Parathyroid adenoma (tissue), 2 donors: Measurements from ENCODE around the gene TNRC6B.

Source experiments
- H2AFZ ChIP-seq: fragments of 300-600 bp; sonication (generic); one replicate; pipeline ENCODE4 v1.7.0; 2017; ENCODE audit warnings: antibody characterized with exemption, mild to moderate bottlenecking
- H3K27ac ChIP-seq: fragments of 300-600 bp; sonication (generic); one replicate; pipeline ENCODE4 v1.7.0; 2017
- H3K27me3 ChIP-seq: fragments of 300-600 bp; sonication (generic); one replicate; pipeline ENCODE4 v1.7.0; 2017; ENCODE audit warnings: low read length; ENCODE audit not compliant: control insufficient read depth, insufficient read depth
- H3K36me3 ChIP-seq: fragments of 300-600 bp; sonication (generic); one replicate; pipeline ENCODE4 v1.7.0; 2017; ENCODE audit warnings: low read length; ENCODE audit not compliant: control insufficient read depth, insufficient read depth
- H3K4me1 ChIP-seq: fragments of 300-600 bp; sonication (generic); one replicate; pipeline ENCODE4 v1.7.0; 2017; ENCODE audit warnings: control low read depth
- H3K4me2 ChIP-seq: fragments of 300-600 bp; sonication (generic); one replicate; pipeline ENCODE4 v1.7.0; 2017; ENCODE audit warnings: low read length
- H3K4me3 ChIP-seq: fragments of 300-600 bp; sonication (generic); one replicate; pipeline ENCODE4 v1.7.0; 2017; ENCODE audit warnings: low read depth, low read length
- H3K79me2 ChIP-seq: fragments of 300-600 bp; sonication (generic); one replicate; pipeline ENCODE4 v1.7.0; 2017; ENCODE audit warnings: control low read depth
- H3K9ac ChIP-seq: fragments of 300-600 bp; sonication (generic); one replicate; pipeline ENCODE4 v1.7.0; 2017; ENCODE audit warnings: mild to moderate bottlenecking
- H3K9me3 ChIP-seq: fragments of 300-600 bp; sonication (generic); one replicate; pipeline ENCODE4 v1.7.0; 2017; ENCODE audit warnings: low read length; ENCODE audit not compliant: control insufficient read depth
- TF ChIP-seq, protein P1 (sequence below): fragments of 300-600 bp; sonication (generic); IDR thresholded peaks from one replicate; pipeline ENCODE4 v1.7.0; 2017; ENCODE audit warnings: antibody characterized with exemption, mild to moderate bottlenecking
- donor health status: primary hyperparathyroidism.

The TNRC6B gene

DNA sequence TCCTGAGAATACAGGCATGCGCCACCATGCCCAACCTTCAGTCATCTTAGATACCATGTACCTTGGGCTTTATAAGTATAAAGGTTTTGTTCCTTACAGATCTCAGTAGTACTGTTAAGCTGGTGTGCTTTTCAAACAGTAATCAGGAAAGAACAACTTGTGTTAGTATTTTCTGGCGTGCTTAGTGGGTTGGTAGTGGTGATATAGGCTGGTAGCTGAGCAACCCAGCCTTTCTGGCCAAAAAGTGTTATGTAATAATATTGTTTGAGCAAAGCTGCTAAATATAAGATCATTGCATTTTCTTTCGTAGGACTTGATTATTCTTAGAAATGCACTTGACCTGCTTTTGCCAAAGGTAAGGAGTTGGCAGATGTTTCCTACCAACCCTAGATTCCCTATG, 175.0 kb downstream of the TNRC6B start:
- H3K9me3 ChIP-seq = no peaks in the 10 kb centered on the region
- H3K27me3 ChIP-seq = no peaks in the 10 kb centered on the region
- H3K36me3 ChIP-seq = no peaks in the 10 kb centered on the region
- H3K9ac ChIP-seq = no peak overlapping the region
- TF ChIP-seq, protein P1, sequence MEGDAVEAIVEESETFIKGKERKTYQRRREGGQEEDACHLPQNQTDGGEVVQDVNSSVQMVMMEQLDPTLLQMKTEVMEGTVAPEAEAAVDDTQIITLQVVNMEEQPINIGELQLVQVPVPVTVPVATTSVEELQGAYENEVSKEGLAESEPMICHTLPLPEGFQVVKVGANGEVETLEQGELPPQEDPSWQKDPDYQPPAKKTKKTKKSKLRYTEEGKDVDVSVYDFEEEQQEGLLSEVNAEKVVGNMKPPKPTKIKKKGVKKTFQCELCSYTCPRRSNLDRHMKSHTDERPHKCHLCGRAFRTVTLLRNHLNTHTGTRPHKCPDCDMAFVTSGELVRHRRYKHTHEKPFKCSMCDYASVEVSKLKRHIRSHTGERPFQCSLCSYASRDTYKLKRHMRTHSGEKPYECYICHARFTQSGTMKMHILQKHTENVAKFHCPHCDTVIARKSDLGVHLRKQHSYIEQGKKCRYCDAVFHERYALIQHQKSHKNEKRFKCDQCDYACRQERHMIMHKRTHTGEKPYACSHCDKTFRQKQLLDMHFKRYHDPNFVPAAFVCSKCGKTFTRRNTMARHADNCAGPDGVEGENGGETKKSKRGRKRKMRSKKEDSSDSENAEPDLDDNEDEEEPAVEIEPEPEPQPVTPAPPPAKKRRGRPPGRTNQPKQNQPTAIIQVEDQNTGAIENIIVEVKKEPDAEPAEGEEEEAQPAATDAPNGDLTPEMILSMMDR = no peak
- no peaks in the 10 kb centered on the region for H3K79me2 ChIP-seq
- H3K4me2 ChIP-seq = no peak overlapping the region
- H3K4me1 ChIP-seq = no peaks in the 10 kb centered on the region
- H2AFZ ChIP-seq = no peak overlapping the region
- H3K4me3 ChIP-seq = no peak overlapping the region
- no peak overlapping the region for H3K27ac ChIP-seq

DNA sequence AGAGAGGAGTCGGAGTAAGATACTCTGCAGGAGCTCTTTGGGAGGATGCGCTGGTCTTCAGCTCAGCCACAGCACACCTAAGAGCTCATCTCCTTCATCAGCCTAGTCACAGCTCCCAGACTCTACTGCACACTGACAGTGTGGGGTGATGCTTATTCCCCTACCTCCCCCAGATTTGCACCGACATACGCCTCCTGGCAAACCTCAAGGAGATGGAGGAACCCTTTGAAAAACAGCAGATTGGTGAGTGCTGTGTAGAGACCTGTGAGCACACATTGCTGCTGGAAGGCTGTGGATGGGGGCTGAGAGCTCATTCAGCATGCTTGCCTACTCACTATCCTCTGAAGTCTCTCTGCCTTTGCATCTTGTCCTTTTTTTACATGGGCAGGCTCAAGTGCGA, 183.4 kb downstream of the TNRC6B start:
- no peak overlapping the region for H3K4me2 ChIP-seq
- no peak overlapping the region for H3K9ac ChIP-seq
- no peak overlapping the region for H3K27ac ChIP-seq
- no peaks in the 10 kb centered on the region for H3K9me3 ChIP-seq
- TF ChIP-seq, protein P1 = no peak
- H3K27me3 ChIP-seq = no peaks in the 10 kb centered on the region
- H3K36me3 ChIP-seq = no peaks in the 10 kb centered on the region
- no peak overlapping the region for H2AFZ ChIP-seq
- no peak overlapping the region for H3K4me3 ChIP-seq
- H3K79me2 ChIP-seq = no peaks in the 10 kb centered on the region
- no peaks in the 10 kb centered on the region for H3K4me1 ChIP-seq

DNA sequence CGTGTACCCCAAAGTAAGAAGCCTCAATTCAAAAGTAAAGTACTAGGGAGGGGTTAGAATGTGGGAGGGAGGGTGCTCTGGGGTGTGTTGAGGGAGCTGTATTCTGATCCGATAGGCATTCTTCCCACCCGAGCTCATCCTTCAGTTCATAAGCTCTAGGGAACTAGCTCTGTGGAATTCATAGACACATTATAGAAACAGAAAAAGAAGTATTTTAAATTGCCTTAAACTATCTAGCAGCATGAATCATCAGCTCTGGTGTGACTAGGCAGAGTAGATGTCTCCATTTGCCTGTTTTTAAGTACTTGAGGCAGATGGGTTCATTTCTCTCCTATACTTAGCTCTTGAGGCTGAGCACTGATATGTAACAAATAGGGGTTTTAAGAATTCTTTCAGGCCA, 185.3 kb downstream of the TNRC6B start:
- H3K4me2 ChIP-seq = no peak overlapping the region
- no peaks in the 10 kb centered on the region for H3K79me2 ChIP-seq
- H3K27me3 ChIP-seq = no peaks in the 10 kb centered on the region
- H3K4me1 ChIP-seq = no peaks in the 10 kb centered on the region
- no peaks in the 10 kb centered on the region for H3K9me3 ChIP-seq
- no peak overlapping the region for H3K9ac ChIP-seq
- TF ChIP-seq, protein P1 = no peak
- no peak overlapping the region for H2AFZ ChIP-seq
- H3K27ac ChIP-seq = no peak overlapping the region
- H3K36me3 ChIP-seq = no peaks in the 10 kb centered on the region
- no peak overlapping the region for H3K4me3 ChIP-seq

DNA sequence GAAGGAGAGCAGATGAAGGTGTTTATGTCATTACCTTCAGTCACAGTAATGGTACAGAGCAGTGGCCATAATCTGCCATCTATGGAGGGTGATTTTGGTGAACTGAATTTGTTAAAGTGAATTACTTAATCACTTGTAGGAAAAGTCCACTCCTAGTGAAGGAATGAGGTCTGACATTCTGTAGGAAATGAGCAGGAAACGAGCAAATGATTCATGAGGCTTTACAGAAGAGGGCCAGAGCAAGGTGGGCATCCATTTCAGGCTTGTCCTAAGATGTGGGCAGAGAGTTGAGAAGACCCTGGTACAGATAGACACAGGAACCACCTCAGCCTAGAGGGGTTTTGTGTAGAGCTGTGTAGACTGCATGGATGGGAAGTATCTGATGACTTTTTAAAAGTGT, 186.7 kb downstream of the TNRC6B start:
- Histone ChIP-seq H3K4me3 (no peak overlapping the region), H3K4me1 (no peaks in the 10 kb centered on the region), H3K36me3 (no peaks in the 10 kb centered on the region), H3K4me2 (no peak overlapping the region), H3K9ac (no peak overlapping the region), H3K9me3 (no peaks in the 10 kb centered on the region), H3K79me2 (no peaks in the 10 kb centered on the region), H3K27ac (no peak overlapping the region), H3K27me3 (no peaks in the 10 kb centered on the region), H2AFZ (no peak overlapping the region)
- TF ChIP-seq, protein P1 = no peak

DNA sequence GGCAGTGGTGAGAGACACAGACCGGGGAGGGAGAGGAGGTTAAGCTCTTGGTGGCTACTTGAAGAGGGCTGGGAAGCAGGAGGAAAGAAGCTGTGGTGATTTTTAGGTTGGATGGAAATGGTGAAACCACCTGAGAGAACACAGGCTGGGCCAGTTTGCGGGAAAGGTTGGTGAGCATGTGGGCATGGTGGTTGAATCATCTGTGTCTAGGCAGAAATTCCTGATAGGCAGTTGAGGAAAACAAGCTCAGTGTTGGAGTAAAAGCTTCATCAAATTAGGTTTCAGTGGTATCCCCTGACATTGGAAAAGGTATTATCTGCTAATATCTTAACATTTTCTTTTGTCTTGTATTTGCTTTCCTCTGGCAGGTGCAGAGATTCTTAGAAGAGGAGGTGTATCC, 188.3 kb downstream of the TNRC6B start:
- H3K4me1 ChIP-seq = no peaks in the 10 kb centered on the region
- TF ChIP-seq, protein P1 = no peak

More for the DNA sequence above, 188.3 kb downstream of the TNRC6B start:
- H3K4me2 ChIP-seq = no peak overlapping the region
- no peaks in the 10 kb centered on the region for H3K9me3 ChIP-seq
- H3K79me2 ChIP-seq = no peaks in the 10 kb centered on the region
- no peak overlapping the region for H3K4me3 ChIP-seq
- H3K27ac ChIP-seq = no peak overlapping the region
- H2AFZ ChIP-seq = no peak overlapping the region
- H3K27me3 ChIP-seq = no peaks in the 10 kb centered on the region
- no peaks in the 10 kb centered on the region for H3K36me3 ChIP-seq
- no peak overlapping the region for H3K9ac ChIP-seq
